ENCODE data around the gene KLC4.
"Not testable (repeated sequence)": the region's sequence is repeated elsewhere in the genome, so short reads cannot be mapped to it uniquely, and the experiment has no call there.

Gene KLC4

GRCh38 chr6:43081043-43081442, 21.6 kb downstream of the KLC4 start:
- Histone ChIP-seq H3K4me1 (ENCODE audit: control insufficient read depth in 1 of 2, insufficient read depth in 1 of 2, low read depth in 1 of 2, low read length in 1 of 2) (peaks cover 10% of the 10 kb centered on the region in 2 experiments), H3K36me3 (no peaks in the 10 kb centered on the region), H3K4me3 (ENCODE audit: low read depth in 1 of 2, low read length in 1 of 2) (no peak overlapping the region), H3K27me3 (peaks cover 25% of the 10 kb centered on the region), H3K27ac (no peak overlapping the region), H3K9me3 (no peaks in the 10 kb centered on the region)
- TF ChIP-seq, protein P1, sequence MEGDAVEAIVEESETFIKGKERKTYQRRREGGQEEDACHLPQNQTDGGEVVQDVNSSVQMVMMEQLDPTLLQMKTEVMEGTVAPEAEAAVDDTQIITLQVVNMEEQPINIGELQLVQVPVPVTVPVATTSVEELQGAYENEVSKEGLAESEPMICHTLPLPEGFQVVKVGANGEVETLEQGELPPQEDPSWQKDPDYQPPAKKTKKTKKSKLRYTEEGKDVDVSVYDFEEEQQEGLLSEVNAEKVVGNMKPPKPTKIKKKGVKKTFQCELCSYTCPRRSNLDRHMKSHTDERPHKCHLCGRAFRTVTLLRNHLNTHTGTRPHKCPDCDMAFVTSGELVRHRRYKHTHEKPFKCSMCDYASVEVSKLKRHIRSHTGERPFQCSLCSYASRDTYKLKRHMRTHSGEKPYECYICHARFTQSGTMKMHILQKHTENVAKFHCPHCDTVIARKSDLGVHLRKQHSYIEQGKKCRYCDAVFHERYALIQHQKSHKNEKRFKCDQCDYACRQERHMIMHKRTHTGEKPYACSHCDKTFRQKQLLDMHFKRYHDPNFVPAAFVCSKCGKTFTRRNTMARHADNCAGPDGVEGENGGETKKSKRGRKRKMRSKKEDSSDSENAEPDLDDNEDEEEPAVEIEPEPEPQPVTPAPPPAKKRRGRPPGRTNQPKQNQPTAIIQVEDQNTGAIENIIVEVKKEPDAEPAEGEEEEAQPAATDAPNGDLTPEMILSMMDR (IDR thresholded peaks at IDR 0.05) = no peak

- H3K27me3 ChIP-seq = peaks cover 16% of the 10 kb centered on the region
- not testable (repeated sequence) for H3K4me1 ChIP-seq (ENCODE audit: control insufficient read depth in 1 of 2, insufficient read depth in 1 of 2, low read depth in 1 of 2, low read length in 1 of 2); H3K4me3 ChIP-seq (ENCODE audit: low read depth in 1 of 2, low read length in 1 of 2); H3K27ac ChIP-seq; H3K9me3 ChIP-seq; H3K36me3 ChIP-seq
Observed at GRCh38 chr6:43081922-43082321, 22.5 kb downstream of the KLC4 start.

- no peak overlapping the region for H3K27ac ChIP-seq
- no peaks in the 10 kb centered on the region for H3K4me1 ChIP-seq (ENCODE audit: control insufficient read depth in 1 of 2, insufficient read depth in 1 of 2, low read depth in 1 of 2, low read length in 1 of 2)
- peaks cover 5% of the 10 kb centered on the region for H3K27me3 ChIP-seq
- no peak overlapping the region for H3K4me3 ChIP-seq (ENCODE audit: low read depth in 1 of 2, low read length in 1 of 2)
- H3K36me3 ChIP-seq = no peaks in the 10 kb centered on the region
- no peaks in the 10 kb centered on the region for H3K9me3 ChIP-seq
- TF ChIP-seq, protein P1 (IDR thresholded peaks at IDR 0.05) = no peak
Observed at GRCh38 chr6:43082806-43083655, 23.6 kb downstream of the KLC4 start.

- Histone ChIP-seq H3K27ac (no peak overlapping the region), H3K4me3 (ENCODE audit: low read depth in 1 of 2, low read length in 1 of 2) (no peak overlapping the region), H3K27me3 (no peaks in the 10 kb centered on the region), H3K36me3 (no peaks in the 10 kb centered on the region), H3K9me3 (no peaks in the 10 kb centered on the region), H3K4me1 (ENCODE audit: control insufficient read depth in 1 of 2, insufficient read depth in 1 of 2, low read depth in 1 of 2, low read length in 1 of 2) (no peaks in the 10 kb centered on the region)
- TF ChIP-seq, protein P1 (IDR thresholded peaks at IDR 0.05) = no peak
Observed at GRCh38 chr6:43086022-43086658, 26.7 kb downstream of the KLC4 start.

DNA sequence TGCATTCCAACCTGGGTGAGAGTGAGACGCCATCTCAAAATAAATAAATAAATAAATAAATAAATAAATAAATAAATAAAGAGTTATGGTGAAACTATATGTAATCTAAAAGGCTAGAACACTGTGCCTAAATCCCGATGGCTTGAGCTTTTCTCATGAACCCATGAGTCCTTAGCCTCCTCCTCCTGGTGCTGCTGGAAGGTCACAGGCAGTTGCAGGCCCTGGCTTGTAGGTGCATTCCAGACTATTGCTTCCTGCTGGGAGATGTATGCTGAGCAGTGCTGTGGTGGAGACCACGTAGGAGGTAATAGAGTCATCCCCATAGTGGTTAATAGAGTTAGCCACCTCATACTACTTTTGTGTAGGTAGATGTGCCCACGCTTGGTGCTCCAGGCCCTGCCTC, 29.2 kb downstream of the KLC4 start:
- Histone ChIP-seq H3K9me3 (no peaks in the 10 kb centered on the region), H3K27me3 (no peaks in the 10 kb centered on the region), H3K4me3 (ENCODE audit: low read depth in 1 of 2, low read length in 1 of 2) (no peak overlapping the region), H3K27ac (no peak overlapping the region), H3K36me3 (no peaks in the 10 kb centered on the region), H3K4me1 (ENCODE audit: control insufficient read depth in 1 of 2, insufficient read depth in 1 of 2, low read depth in 1 of 2, low read length in 1 of 2) (no peaks in the 10 kb centered on the region)
- TF ChIP-seq, protein P1 (IDR thresholded peaks at IDR 0.05) = no peak

- TF ChIP-seq, protein P1 (IDR thresholded peaks at IDR 0.05) = no peak
Observed at GRCh38 chr6:43089467-43089866, 30.0 kb downstream of the KLC4 start.

More at GRCh38 chr6:43089467-43089866, 30.0 kb downstream of the KLC4 start:
- no peaks in the 10 kb centered on the region for H3K36me3 ChIP-seq
- H3K4me1 ChIP-seq (ENCODE audit: control insufficient read depth in 1 of 2, insufficient read depth in 1 of 2, low read depth in 1 of 2, low read length in 1 of 2) = no peaks in the 10 kb centered on the region
- no peaks in the 10 kb centered on the region for H3K9me3 ChIP-seq
- no peaks in the 10 kb centered on the region for H3K27me3 ChIP-seq
- no peak overlapping the region for H3K4me3 ChIP-seq (ENCODE audit: low read depth in 1 of 2, low read length in 1 of 2)
- H3K27ac ChIP-seq = no peak overlapping the region
